ENCODE data around the gene RTEL1. TPM values are rescaled to one million over a fixed set of nuclear protein-coding genes. Genes with fewer than 3 reads are reported as not detected.

RTEL1 gene
- total and polyA plus RNA-seq, 9 donors = 6.2 to 44.2 (median 21.3) TPM

DNA sequence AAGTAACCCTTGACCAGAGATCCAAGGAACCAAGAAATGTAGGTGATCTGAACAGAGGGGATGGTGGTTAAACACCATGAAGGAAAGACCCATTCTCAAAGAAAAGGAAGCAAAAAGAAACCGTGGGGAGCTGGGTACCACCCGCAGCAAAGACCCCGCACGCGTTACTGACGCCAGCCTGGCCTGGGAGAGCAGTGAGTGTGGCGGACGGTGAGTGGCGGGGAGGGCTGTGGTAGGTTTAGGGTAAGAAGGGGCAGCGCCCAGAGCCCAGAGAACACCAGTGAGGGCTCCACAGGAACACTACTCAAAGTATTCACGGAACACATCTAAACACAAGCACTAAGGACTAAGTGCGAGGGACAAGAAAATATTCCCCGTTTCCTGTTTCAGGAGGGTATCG lies 35.4 kb upstream of the RTEL1 start:
- Histone ChIP-seq H3K4me1 (ENCODE audit: insufficient read depth) (peaks cover 3% of the 10 kb centered on the region), H3K27me3 (no peaks in the 10 kb centered on the region), H3K36me3 (no peaks in the 10 kb centered on the region), H3K9me3 (no peaks in the 10 kb centered on the region), H3K4me3 (no peak overlapping the region), H3K27ac (no peak overlapping the region)
- 96 to 97% (median 96%) methylated on average over 14 of the region's 14 CpGs for WGBS, 3 donors
- DNase-seq = no peak
- intact Hi-C loops (cut with DNase I) = no loop called here
- TF ChIP-seq EP300 (IDR thresholded peaks at IDR 0.05) = no peak
- TF ChIP-seq, protein P1, sequence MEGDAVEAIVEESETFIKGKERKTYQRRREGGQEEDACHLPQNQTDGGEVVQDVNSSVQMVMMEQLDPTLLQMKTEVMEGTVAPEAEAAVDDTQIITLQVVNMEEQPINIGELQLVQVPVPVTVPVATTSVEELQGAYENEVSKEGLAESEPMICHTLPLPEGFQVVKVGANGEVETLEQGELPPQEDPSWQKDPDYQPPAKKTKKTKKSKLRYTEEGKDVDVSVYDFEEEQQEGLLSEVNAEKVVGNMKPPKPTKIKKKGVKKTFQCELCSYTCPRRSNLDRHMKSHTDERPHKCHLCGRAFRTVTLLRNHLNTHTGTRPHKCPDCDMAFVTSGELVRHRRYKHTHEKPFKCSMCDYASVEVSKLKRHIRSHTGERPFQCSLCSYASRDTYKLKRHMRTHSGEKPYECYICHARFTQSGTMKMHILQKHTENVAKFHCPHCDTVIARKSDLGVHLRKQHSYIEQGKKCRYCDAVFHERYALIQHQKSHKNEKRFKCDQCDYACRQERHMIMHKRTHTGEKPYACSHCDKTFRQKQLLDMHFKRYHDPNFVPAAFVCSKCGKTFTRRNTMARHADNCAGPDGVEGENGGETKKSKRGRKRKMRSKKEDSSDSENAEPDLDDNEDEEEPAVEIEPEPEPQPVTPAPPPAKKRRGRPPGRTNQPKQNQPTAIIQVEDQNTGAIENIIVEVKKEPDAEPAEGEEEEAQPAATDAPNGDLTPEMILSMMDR (IDR thresholded peaks at IDR 0.05) = no peak
- no peak for TF ChIP-seq POLR2A (IDR thresholded peaks at IDR 0.05)

DNA sequence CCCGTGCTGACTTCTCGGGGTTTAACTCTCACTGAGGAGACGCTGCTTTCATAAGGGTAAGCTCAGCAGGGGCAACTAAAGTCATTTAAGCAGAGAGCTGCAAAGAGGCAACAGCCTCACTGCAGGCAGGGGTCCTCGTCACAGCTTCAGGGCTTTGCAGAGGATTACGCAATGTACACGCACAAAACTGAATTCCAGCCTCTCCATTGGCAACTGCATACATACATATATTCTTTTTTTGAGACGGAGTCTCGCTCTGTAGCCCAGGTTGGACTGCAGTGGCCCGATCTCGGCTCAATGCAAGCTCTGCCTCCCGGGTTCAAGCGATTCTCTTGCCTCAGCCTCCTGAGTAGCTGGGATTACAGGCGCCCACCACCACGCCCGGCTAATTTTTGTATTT lies 33.6 kb upstream of the RTEL1 start:
- Histone ChIP-seq H3K27ac (no peak overlapping the region), H3K4me3 (no peak overlapping the region), H3K36me3 (no peaks in the 10 kb centered on the region), H3K9me3 (no peaks in the 10 kb centered on the region), H3K27me3 (no peaks in the 10 kb centered on the region), H3K4me1 (ENCODE audit: insufficient read depth) (peaks cover 3% of the 10 kb centered on the region)
- 83 to 85% (median 85%) methylated on average over 15 of the region's 15 CpGs for WGBS, 3 donors
- TF ChIP-seq POLR2A (IDR thresholded peaks at IDR 0.05) (no peak), EP300 (IDR thresholded peaks at IDR 0.05) (no peak)
- TF ChIP-seq, protein P1 (IDR thresholded peaks at IDR 0.05) = no peak
- no peak for DNase-seq
- intact Hi-C loops (cut with DNase I) = no loop called here

DNA sequence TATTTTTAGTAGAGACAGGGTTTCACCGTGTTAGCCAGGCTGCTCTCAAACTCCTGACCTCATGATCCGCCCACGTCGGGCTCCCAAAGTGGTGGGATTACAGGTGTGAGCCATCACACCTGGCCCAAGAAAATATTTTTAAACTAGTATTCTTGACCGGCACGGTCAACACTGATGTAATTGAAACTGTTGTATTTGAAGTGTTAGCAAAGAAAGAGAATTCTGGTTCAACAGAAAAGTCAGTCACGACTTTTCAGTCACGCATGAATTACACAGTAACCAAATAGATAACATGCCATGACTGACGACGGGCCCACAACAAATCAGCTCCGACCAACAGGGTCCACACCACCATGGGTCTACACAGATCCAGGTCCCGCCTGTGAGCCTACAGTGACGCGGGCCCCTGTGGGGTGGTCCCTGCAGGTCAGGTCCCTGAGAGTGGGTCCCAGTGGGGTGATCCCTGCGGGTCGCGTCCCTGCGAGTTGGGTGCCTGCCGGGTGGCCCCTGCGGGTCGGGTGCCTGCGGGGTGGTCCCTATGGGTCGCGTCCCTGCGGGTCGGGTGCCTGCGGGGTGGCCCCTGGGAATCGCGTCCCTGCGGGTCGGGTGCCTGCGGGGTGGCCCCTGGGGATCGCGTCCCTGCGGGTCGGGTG lies 32.2 kb upstream of the RTEL1 start:
- Histone ChIP-seq H3K4me3 (peak overlapping the region; percentile 82), H3K27me3 (no peaks in the 10 kb centered on the region), H3K4me1 (ENCODE audit: insufficient read depth) (peaks cover 3% of the 10 kb centered on the region), H3K9me3 (no peaks in the 10 kb centered on the region), H3K27ac (peak overlapping the region; percentile 89 to 93), H3K36me3 (no peaks in the 10 kb centered on the region)
- intact Hi-C loops (cut with DNase I) = no loop called here
- WGBS, 3 donors = 7 to 13% (median 11%) methylated on average over 20 to 34 of the region's 36 CpGs
- TF ChIP-seq EP300 (IDR thresholded peaks at IDR 0.05) = no peak
- TF ChIP-seq POLR2A (IDR thresholded peaks at IDR 0.05) = no peak
- TF ChIP-seq, protein P1 (IDR thresholded peaks at IDR 0.05) = no peak
- DNase-seq = peak in 4 of 5 donors; percentile 44 to 66 (median 64)

DNA sequence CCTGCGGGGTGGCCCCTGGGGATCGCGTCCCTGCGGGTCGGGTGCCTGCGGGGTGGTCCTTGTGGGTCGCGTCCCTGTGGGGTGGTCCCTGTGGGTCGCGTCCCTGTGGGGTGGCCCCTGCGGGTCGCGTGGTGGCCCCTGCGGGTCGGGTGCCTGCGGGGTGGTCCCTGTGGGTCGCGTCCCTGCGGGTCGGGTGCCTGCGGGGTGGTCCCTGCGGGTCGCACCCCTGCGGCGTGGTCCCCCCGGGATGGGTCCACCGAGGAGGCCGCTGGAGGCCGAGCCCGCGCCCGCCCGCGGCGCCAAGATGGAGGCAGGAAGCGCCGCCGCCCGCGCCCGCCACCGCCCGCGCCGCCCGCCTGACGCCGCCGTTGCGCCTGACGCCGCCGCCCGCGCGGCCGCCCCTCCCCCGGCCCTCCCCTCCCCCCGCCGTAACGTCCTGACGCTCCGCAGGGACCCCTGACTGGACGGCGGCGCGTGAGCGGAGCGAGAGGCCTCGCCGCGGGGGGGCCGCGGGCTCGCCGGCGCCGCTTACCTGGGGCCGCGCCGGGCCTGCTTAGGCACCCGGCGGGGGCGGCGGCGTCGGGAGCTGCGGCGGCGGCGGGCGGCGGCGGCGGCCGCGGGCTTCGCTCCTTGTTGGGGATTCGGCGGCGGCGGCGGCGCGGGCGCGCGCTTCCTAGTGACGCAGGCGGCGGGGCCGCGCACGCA lies 31.5 kb upstream of the RTEL1 start, which contains the start of gene GMEB2:
Gene GMEB2, minus strand, starts transcription at position 678 of the 705 bp plus-strand sequence. CDS start 7,704 bp downstream, outside the sequence.
- Histone ChIP-seq H3K36me3 (no peaks in the 10 kb centered on the region), H3K27ac (peak within 1 kb of the TSS; percentile 89 to 93), H3K4me3 (peak within 1 kb of the TSS; percentile 82), H3K27me3 (no peaks in the 10 kb centered on the region), H3K9me3 (no peaks in the 10 kb centered on the region), H3K4me1 (ENCODE audit: insufficient read depth) (peaks cover 3% of the 10 kb centered on the region)
- intact Hi-C loops (cut with DNase I) = no loop called here
- DNase-seq = peak; percentile 75 to 86 (median 83)
- TF ChIP-seq POLR2A (IDR thresholded peaks at IDR 0.05) (peak; percentile 46), EP300 (IDR thresholded peaks at IDR 0.05) (no peak)
- 0 to 1% (median 1%) methylated on average over 13 to 104 of the region's 114 CpGs for WGBS, 3 donors
